Loucy (cell line): Measurements from ENCODE around the gene RACGAP1.
"Not testable (repeated sequence)": the region's sequence is repeated elsewhere in the genome, so short reads cannot be mapped to it uniquely, and the experiment has no call there.

Experiments
- H2AFZ ChIP-seq: fragments of 200-600 bp; sonication (generic); 2 replicates; pipeline ENCODE4 v1.6.0; 2016; ENCODE audit warnings: antibody characterized with exemption, mild to moderate bottlenecking, low read length, moderate library complexity
- H3F3A ChIP-seq: fragments of 200-600 bp; 2 replicates; pipeline ENCODE4 v1.6.0; 2016; ENCODE audit warnings: antibody characterized with exemption, low read depth, mild to moderate bottlenecking
- H3K27me3 ChIP-seq: fragments of 200-600 bp; sonication (generic); 2 replicates; pipeline ENCODE4 v1.6.1; 2014; ENCODE audit warnings: low read length, mild to moderate bottlenecking; ENCODE audit not compliant: insufficient read depth, poor library complexity, severe bottlenecking
- H3K36me3 ChIP-seq: fragments of 200-600 bp; sonication (generic); 2 replicates; pipeline ENCODE4 v1.6.1; 2016; ENCODE audit warnings: low read length; ENCODE audit not compliant: insufficient read depth
- H3K4me1 ChIP-seq: fragments of 200-600 bp; sonication (generic); 2 replicates; pipeline ENCODE4 v1.5.1; 2014; ENCODE audit warnings: low read length, mild to moderate bottlenecking; ENCODE audit not compliant: insufficient read depth, poor library complexity, severe bottlenecking
- H3K4me2 ChIP-seq: fragments of 200-600 bp; sonication (generic); 2 replicates; pipeline ENCODE4 v1.6.0; 2014; ENCODE audit warnings: antibody characterized with exemption, low read length, low read depth, mild to moderate bottlenecking; ENCODE audit not compliant: poor library complexity, severe bottlenecking
- H3K4me3 ChIP-seq: fragments of 200-600 bp; sonication (generic); 2 replicates; pipeline ENCODE4 v1.5.1; 2014; ENCODE audit warnings: low read length, mild to moderate bottlenecking, mixed read lengths; ENCODE audit not compliant: poor library complexity, severe bottlenecking
- H3K79me2 ChIP-seq: fragments of 200-600 bp; sonication (generic); 2 replicates; pipeline ENCODE4 v1.6.1; 2014; ENCODE audit warnings: low read length; ENCODE audit not compliant: insufficient read depth
- H3K9ac ChIP-seq: fragments of 200-600 bp; sonication (generic); 2 replicates; pipeline ENCODE4 v1.6.0; 2014; ENCODE audit warnings: mild to moderate bottlenecking, low read depth, low read length, moderate library complexity; ENCODE audit not compliant: poor library complexity, severe bottlenecking
- H3K9me2 ChIP-seq: fragments of 200-600 bp; sonication (generic); replicated peaks from 2 replicates; pipeline ENCODE4 v1.6.1; 2016; ENCODE audit warnings: low read depth, low read length, mixed read lengths
- H3K9me3 ChIP-seq: fragments of 200-600 bp; sonication (generic); 2 replicates; pipeline ENCODE4 v1.6.1; 2014; ENCODE audit warnings: mild to moderate bottlenecking, antibody characterized with exemption, low read length, low read depth; ENCODE audit not compliant: insufficient read depth
- H4K20me1 ChIP-seq: fragments of 200-600 bp; sonication (generic); 2 replicates; pipeline ENCODE4 v1.6.0; 2014; ENCODE audit warnings: antibody characterized with exemption, low read length, mild to moderate bottlenecking; ENCODE audit not compliant: insufficient read depth, poor library complexity, severe bottlenecking
- EZH2phosphoT487 ChIP-seq: fragments of 200-600 bp; IDR thresholded peaks from 2 replicates; pipeline ENCODE4 v1.6.1; 2018; ENCODE audit warnings: antibody characterized with exemption, mild to moderate bottlenecking, moderate library complexity, borderline replicate concordance
- TF ChIP-seq, protein P1 (sequence below): fragments of 200-600 bp; sonication (generic); conservative IDR thresholded peaks from 2 replicates; pipeline ENCODE4 v1.5.1; 2014; ENCODE audit warnings: mild to moderate bottlenecking, antibody characterized with exemption, low read length

Gene RACGAP1

GRCh38 chr12:49990273-49990672 lies 35.0 kb downstream of the RACGAP1 start:
- peaks cover 90% of the 10 kb centered on the region; the same call in 1 of the 2 replicates for H3K36me3 ChIP-seq

DNA sequence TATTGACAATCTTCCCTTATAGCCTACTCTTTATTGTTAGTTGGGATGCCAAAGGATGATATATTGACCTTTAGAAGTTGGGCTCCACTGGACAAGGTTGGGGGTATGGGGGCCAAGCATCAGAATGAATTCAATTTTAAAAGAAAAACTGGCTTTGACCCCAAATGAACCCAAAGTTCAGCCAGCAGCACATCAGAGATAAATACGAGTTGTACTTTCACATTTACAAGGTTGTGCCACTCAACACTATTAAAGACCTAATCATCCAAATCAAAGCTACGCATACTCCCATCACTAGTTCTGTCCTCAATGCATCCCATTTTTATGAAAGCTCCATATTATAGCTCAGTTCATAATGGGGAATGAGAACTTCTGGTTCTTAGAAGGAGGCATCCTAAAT lies 35.9 kb downstream of the RACGAP1 start:
- H3K9me2 ChIP-seq, H3K4me1 ChIP-seq, H3K79me2 ChIP-seq, H4K20me1 ChIP-seq, H3K27me3 ChIP-seq, H3K9me3 ChIP-seq, H3F3A ChIP-seq, H3K4me2 ChIP-seq, H3K4me3 ChIP-seq, H3K9ac ChIP-seq, H2AFZ ChIP-seq: not testable (repeated sequence)
- peaks cover 86% of the 10 kb centered on the region; the same call in 1 of the 2 replicates for H3K36me3 ChIP-seq

More at GRCh38 chr12:49990273-49990672, 35.0 kb downstream of the RACGAP1 start:
- Histone ChIP-seq H3K4me1 (no peaks in the 10 kb centered on the region), H4K20me1 (no peaks in the 10 kb centered on the region), H3K79me2 (no peaks in the 10 kb centered on the region), H3K27me3 (no peaks in the 10 kb centered on the region), H3F3A (no peaks in the 10 kb centered on the region), H3K9me3 (no peaks in the 10 kb centered on the region), H3K4me2 (no peak overlapping the region), H2AFZ (no peak overlapping the region), H3K9ac (no peak overlapping the region), H3K9me2 (no peaks in the 10 kb centered on the region), H3K4me3 (no peak overlapping the region)
- TF ChIP-seq EZH2phosphoT487 = no peak
- TF ChIP-seq, protein P1, sequence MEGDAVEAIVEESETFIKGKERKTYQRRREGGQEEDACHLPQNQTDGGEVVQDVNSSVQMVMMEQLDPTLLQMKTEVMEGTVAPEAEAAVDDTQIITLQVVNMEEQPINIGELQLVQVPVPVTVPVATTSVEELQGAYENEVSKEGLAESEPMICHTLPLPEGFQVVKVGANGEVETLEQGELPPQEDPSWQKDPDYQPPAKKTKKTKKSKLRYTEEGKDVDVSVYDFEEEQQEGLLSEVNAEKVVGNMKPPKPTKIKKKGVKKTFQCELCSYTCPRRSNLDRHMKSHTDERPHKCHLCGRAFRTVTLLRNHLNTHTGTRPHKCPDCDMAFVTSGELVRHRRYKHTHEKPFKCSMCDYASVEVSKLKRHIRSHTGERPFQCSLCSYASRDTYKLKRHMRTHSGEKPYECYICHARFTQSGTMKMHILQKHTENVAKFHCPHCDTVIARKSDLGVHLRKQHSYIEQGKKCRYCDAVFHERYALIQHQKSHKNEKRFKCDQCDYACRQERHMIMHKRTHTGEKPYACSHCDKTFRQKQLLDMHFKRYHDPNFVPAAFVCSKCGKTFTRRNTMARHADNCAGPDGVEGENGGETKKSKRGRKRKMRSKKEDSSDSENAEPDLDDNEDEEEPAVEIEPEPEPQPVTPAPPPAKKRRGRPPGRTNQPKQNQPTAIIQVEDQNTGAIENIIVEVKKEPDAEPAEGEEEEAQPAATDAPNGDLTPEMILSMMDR = no peak

DNA sequence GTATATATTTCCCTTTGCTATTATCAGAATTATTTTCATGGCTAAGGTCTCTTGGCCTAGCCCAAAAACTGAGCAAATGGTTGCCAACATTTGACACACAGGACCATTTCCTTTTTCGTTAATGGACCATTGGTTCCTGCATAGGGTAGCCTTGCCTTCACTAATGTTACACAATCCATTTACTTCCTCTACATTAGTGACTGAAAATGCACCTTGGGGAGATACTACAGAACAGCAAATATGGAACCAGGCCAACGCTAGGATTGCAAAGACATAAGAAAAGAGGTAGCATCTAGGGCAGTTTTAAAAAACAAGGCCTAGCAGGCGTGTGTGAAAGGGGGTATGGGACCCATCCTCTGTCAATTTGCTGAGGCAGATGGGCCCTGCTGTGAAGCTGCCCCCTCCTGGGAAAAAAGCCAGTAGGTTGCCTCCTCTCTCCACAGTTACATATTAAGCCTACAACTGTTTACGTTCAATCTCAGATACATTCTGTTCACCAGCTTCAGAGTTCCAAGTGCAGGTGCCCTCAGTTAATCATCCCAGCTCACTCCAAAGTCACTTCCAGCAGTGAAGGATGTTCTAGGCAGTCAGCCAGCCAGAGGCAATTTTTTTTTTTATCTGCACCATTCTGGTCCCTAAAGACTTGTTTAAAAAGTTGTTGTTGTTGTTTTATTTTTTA lies 37.5 kb downstream of the RACGAP1 start:
- peaks cover 70% of the 10 kb centered on the region; the same call in 1 of the 2 replicates for H3K36me3 ChIP-seq
- H3K9me3 ChIP-seq = no peaks in the 10 kb centered on the region
- no peaks in the 10 kb centered on the region for H3F3A ChIP-seq
- no peaks in the 10 kb centered on the region for H3K4me1 ChIP-seq
- no peaks in the 10 kb centered on the region for H3K79me2 ChIP-seq
- H2AFZ ChIP-seq = no peak overlapping the region
- H4K20me1 ChIP-seq = no peaks in the 10 kb centered on the region
- no peak overlapping the region for H3K4me3 ChIP-seq
- H3K9ac ChIP-seq = no peak overlapping the region
- no peaks in the 10 kb centered on the region for H3K27me3 ChIP-seq
- no peak overlapping the region for H3K4me2 ChIP-seq
- H3K9me2 ChIP-seq = no peaks in the 10 kb centered on the region
- no peak for TF ChIP-seq EZH2phosphoT487
- TF ChIP-seq, protein P1 = no peak

- not testable (repeated sequence) for H3K27me3 ChIP-seq, H4K20me1 ChIP-seq, H3K79me2 ChIP-seq, H3K4me3 ChIP-seq, H3F3A ChIP-seq, H3K9me3 ChIP-seq, H3K9ac ChIP-seq, H2AFZ ChIP-seq, H3K4me2 ChIP-seq, H3K4me1 ChIP-seq, H3K9me2 ChIP-seq
- H3K36me3 ChIP-seq = peaks cover 57% of the 10 kb centered on the region; the same call in 1 of the 2 replicates
Observed at GRCh38 chr12:49986476-49986875, 38.8 kb downstream of the RACGAP1 start.
